HepG2 (cell line): ENCODE results near the gene TSPAN9. TPM values are rescaled to one million over a fixed set of nuclear protein-coding genes. Genes with fewer than 3 reads are reported as not detected.

ENCODE experiments used
- ARNT ChIP-seq: fragments of 450-650 bp; IDR thresholded peaks from 2 replicates; pipeline ENCODE4 v1.6.1; 2017
- ATF7 ChIP-seq, 2 experiments: fragments of 450-650 bp in 1 of 2; sonication (generic) in 1 of 2; formaldehyde crosslinking in 1 of 2; IDR thresholded peaks; 2 replicates each; pipeline versions ENCODE4 v1.4.0 to v1.6.1; 2016 to 2020; ENCODE audit warnings: antibody characterized with exemption in 1 of 2, mild to moderate bottlenecking in 1 of 2, missing genetic modification reagents in 1 of 2
- BRCA1 ChIP-seq: sonication (generic); formaldehyde crosslinking; IDR thresholded peaks from 2 replicates; pipeline ENCODE4 v1.4.0; 2020; ENCODE audit warnings: missing genetic modification reagents
- ETV5 ChIP-seq: IDR thresholded peaks from 2 replicates; pipeline ENCODE4 v1.6.1; 2018; ENCODE audit warnings: missing biosample characterization, missing genetic modification reagents, inconsistent platforms, borderline replicate concordance
- KLF13 ChIP-seq: sonication (generic); formaldehyde crosslinking; IDR thresholded peaks from 2 replicates; pipeline ENCODE4 v1.4.0; 2020; ENCODE audit warnings: mild to moderate bottlenecking, missing genetic modification reagents
- MEIS2 ChIP-seq: sonication (generic); formaldehyde crosslinking; IDR thresholded peaks from 2 replicates; pipeline ENCODE4 v1.9.0; 2021; ENCODE audit warnings: mild to moderate bottlenecking, missing genetic modification reagents
- POLR2AphosphoS5 ChIP-seq: IDR thresholded peaks from 2 replicates; pipeline ENCODE4 v1.6.1; 2012; ENCODE audit warnings: low read depth, low read length
- RFXANK ChIP-seq: IDR thresholded peaks from 2 replicates; pipeline ENCODE4 v1.6.1; 2016
- SMAD9 ChIP-seq: sonication (generic); formaldehyde crosslinking; IDR thresholded peaks from 2 replicates; pipeline ENCODE4 v1.5.1; 2020; ENCODE audit warnings: mild to moderate bottlenecking, missing genetic modification reagents
- SP5 ChIP-seq: IDR thresholded peaks from 2 replicates; pipeline ENCODE4 v1.6.1; 2016; ENCODE audit warnings: low read depth, borderline replicate concordance
- TBX2 ChIP-seq: sonication (generic); formaldehyde crosslinking; IDR thresholded peaks from 2 replicates; pipeline ENCODE4 v1.5.0; 2020; ENCODE audit warnings: missing genetic modification reagents, mild to moderate bottlenecking, borderline replicate concordance
- TCF7 ChIP-seq: sonication (generic); IDR thresholded peaks from 2 replicates; pipeline ENCODE4 v1.6.1; 2016; ENCODE audit warnings: antibody characterized with exemption, low read depth
- ZNF282 ChIP-seq: fragments of 450-650 bp; IDR thresholded peaks from 2 replicates; pipeline ENCODE4 v1.6.1; 2018; ENCODE audit not compliant: partially characterized antibody
- ZNF333 ChIP-seq: sonication (generic); formaldehyde crosslinking; IDR thresholded peaks from 2 replicates; pipeline ENCODE4 v1.4.0; 2020; ENCODE audit warnings: mild to moderate bottlenecking, missing genetic modification reagents, borderline replicate concordance
- ZNF383 ChIP-seq: sonication (generic); formaldehyde crosslinking; IDR thresholded peaks from 2 replicates; pipeline ENCODE4 v1.4.0; 2020; ENCODE audit warnings: missing genetic modification reagents, mild to moderate bottlenecking, borderline replicate concordance
- ZNF670 ChIP-seq: sonication (generic); formaldehyde crosslinking; IDR thresholded peaks from 2 replicates; pipeline ENCODE4 v1.8.0; 2022; ENCODE audit warnings: mild to moderate bottlenecking, missing genetic modification reagents, borderline replicate concordance
- ZNF879 ChIP-seq: sonication (generic); formaldehyde crosslinking; IDR thresholded peaks from 2 replicates; pipeline ENCODE4 v1.8.1; 2023; ENCODE audit warnings: missing genetic modification reagents
- polyA plus RNA-seq, 8 experiments: library from polyadenylated mRNA; depleted of rRNA in 3 of 8; stranded (reverse) in 7 of 8; unstranded in 1 of 8; fragments of >200 nt; fragmentation: Illumina TruSeq in 4 of 8; extraction: Trizol in 4 of 8; gene quantifications; 2 replicates each; pipeline versions ENCODE4 v1.2.1 to v1.2.3, GENCODE V29; 2011 to 2016; ENCODE audit warnings: low read depth in 4 of 8, missing spikeins in 1 of 8, mixed read lengths in 1 of 8; ENCODE audit not compliant: insufficient read depth in 1 of 8
- total RNA-seq, 5 experiments: library from RNA; depleted of rRNA; stranded (reverse); fragments of >200 nt; fragmentation: Illumina TruSeq; extraction: Trizol; gene quantifications; 2 replicates each; pipeline ENCODE4 v1.2.3, GENCODE V29; 2016; ENCODE audit warnings: low read depth in 1 of 5
- TF ChIP-seq, protein P1 (sequence below): sonication (generic); formaldehyde crosslinking; IDR thresholded peaks from 2 replicates; pipeline ENCODE4 v1.8.0; 2022; ENCODE audit warnings: mild to moderate bottlenecking, missing genetic modification reagents
- TF ChIP-seq, protein P2 (sequence below): sonication (generic); formaldehyde crosslinking; IDR thresholded peaks from 2 replicates; pipeline ENCODE4 v1.4.0; 2020; ENCODE audit warnings: missing genetic modification reagents, mild to moderate bottlenecking, borderline replicate concordance
- TF ChIP-seq, protein P3 (sequence below): sonication (generic); formaldehyde crosslinking; IDR thresholded peaks from 2 replicates; pipeline ENCODE4 v1.8.1; 2023; ENCODE audit warnings: missing genetic modification reagents, mild to moderate bottlenecking, borderline replicate concordance
- TF ChIP-seq, protein P4 (sequence below): sonication (generic); formaldehyde crosslinking; IDR thresholded peaks from 2 replicates; pipeline ENCODE4 v1.9.0; 2021; ENCODE audit warnings: missing genetic modification reagents, mild to moderate bottlenecking, borderline replicate concordance
- TF ChIP-seq, protein P5 (sequence below): IDR thresholded peaks from 2 replicates; pipeline ENCODE4 v1.6.1; 2016; ENCODE audit warnings: missing compliant biosample characterization, missing genetic modification reagents, borderline replicate concordance
- TF ChIP-seq, protein P6 (sequence below): IDR thresholded peaks from 2 replicates; pipeline ENCODE4 v1.6.1; 2016; ENCODE audit warnings: low read depth, borderline replicate concordance
- TF ChIP-seq, protein P7 (sequence below): sonication (generic); formaldehyde crosslinking; IDR thresholded peaks from 2 replicates; pipeline ENCODE4 v1.8.0; 2022; ENCODE audit warnings: mild to moderate bottlenecking, missing genetic modification reagents, moderate library complexity

Gene TSPAN9
- total and polyA plus RNA-seq, 2 of the 13 experiments (the other 11 are each of a cell fraction or from before 2014, with no cell fraction given): 18.1 to 42.3 TPM

DNA sequence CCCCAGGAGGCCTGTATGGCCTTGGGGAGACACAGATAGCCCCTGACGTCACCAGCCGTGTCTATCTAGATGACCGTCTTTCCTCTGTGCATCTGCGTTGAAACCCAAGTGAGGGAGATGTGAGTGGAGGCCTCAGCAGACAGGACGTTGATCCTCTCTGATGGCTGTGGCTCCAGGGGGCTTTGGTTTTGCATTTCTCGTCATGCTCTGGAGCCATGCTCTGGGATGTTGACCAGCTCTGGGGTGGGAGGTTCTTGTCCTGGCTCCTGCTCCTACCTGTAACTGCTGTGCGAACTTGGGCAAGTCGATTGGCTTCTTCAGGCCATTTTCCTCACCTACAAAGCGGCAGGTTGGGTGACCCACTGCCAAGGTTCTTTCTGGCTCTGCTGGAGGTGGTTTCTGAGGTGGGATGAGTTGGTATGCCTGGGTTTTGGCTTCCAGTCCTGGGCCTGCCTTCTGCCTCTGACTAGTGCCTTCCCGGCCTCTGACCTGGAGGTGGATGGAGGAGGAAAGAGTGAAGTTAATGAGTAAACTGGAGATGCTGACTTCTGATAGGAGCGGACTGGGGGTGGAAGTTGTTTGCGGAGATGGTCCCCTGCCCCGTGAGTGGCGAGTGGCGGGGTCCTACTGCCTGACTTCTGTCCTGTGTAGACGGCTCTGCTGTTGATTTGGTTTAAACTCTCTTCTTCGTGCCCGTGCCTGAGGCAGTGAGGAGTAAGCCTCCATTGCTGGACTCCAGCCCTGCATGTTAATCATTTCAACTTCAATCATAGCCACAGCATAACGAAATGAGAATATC lies 8.4 kb downstream of the TSPAN9 start (continued):
- TF ChIP-seq, protein P1, sequence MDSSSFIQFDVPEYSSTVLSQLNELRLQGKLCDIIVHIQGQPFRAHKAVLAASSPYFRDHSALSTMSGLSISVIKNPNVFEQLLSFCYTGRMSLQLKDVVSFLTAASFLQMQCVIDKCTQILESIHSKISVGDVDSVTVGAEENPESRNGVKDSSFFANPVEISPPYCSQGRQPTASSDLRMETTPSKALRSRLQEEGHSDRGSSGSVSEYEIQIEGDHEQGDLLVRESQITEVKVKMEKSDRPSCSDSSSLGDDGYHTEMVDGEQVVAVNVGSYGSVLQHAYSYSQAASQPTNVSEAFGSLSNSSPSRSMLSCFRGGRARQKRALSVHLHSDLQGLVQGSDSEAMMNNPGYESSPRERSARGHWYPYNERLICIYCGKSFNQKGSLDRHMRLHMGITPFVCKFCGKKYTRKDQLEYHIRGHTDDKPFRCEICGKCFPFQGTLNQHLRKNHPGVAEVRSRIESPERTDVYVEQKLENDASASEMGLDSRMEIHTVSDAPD (CRISPR knock-in tag): no peak
- TF ChIP-seq, protein P2, sequence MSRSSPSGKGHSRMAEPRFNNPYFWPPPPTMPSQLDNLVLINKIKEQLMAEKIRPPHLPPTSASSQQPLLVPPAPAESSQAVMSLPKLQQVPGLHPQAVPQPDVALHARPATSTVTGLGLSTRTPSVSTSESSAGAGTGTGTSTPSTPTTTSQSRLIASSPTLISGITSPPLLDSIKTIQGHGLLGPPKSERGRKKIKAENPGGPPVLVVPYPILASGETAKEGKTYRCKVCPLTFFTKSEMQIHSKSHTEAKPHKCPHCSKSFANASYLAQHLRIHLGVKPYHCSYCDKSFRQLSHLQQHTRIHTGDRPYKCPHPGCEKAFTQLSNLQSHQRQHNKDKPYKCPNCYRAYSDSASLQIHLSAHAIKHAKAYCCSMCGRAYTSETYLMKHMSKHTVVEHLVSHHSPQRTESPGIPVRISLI (CRISPR knock-in tag): 0 out of 2 replicates have a peak, but pooled peaks have one; percentile 16
- no peak for TF ChIP-seq KLF13 (CRISPR knock-in tag)
- TF ChIP-seq SMAD9 (CRISPR knock-in tag): no peak
- TF ChIP-seq, protein P3, sequence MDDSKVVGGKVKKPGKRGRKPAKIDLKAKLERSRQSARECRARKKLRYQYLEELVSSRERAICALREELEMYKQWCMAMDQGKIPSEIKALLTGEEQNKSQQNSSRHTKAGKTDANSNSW: no peak
- TF ChIP-seq TBX2: peak; percentile 45; the same call in 1 of the 2 replicates
- TF ChIP-seq ARNT: no peak
- TF ChIP-seq, protein P4, sequence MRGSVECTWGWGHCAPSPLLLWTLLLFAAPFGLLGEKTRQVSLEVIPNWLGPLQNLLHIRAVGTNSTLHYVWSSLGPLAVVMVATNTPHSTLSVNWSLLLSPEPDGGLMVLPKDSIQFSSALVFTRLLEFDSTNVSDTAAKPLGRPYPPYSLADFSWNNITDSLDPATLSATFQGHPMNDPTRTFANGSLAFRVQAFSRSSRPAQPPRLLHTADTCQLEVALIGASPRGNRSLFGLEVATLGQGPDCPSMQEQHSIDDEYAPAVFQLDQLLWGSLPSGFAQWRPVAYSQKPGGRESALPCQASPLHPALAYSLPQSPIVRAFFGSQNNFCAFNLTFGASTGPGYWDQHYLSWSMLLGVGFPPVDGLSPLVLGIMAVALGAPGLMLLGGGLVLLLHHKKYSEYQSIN: no peak
- TF ChIP-seq MEIS2 (CRISPR knock-in tag): no peak; the same call in 1 of the 2 replicates
- no peak; the same call in 1 of the 2 replicates for TF ChIP-seq SP5
- TF ChIP-seq ZNF879 (CRISPR knock-in tag): no peak
- TF ChIP-seq ZNF383 (CRISPR knock-in tag): no peak
- TF ChIP-seq ATF7 (IDR thresholded peaks at IDR 0.05): no peak
- no peak for TF ChIP-seq ATF7 (CRISPR knock-in tag; IDR thresholded peaks at IDR 0.05)
- TF ChIP-seq POLR2AphosphoS5: peak; percentile 79
- TF ChIP-seq, protein P5, sequence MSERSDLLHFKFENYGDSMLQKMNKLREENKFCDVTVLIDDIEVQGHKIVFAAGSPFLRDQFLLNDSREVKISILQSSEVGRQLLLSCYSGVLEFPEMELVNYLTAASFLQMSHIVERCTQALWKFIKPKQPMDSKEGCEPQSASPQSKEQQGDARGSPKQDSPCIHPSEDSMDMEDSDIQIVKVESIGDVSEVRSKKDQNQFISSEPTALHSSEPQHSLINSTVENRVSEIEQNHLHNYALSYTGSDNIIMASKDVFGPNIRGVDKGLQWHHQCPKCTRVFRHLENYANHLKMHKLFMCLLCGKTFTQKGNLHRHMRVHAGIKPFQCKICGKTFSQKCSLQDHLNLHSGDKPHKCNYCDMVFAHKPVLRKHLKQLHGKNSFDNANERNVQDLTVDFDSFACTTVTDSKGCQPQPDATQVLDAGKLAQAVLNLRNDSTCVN (CRISPR knock-in tag): no peak
- 0 out of 2 replicates have a peak, but pooled peaks have one; percentile 13 for TF ChIP-seq TCF7
- TF ChIP-seq ZNF670: no peak
- TF ChIP-seq BRCA1 (CRISPR knock-in tag): no peak
- peak; percentile 25; the same call in 1 of the 2 replicates for TF ChIP-seq ETV5 (CRISPR knock-in tag)
- TF ChIP-seq, protein P6, sequence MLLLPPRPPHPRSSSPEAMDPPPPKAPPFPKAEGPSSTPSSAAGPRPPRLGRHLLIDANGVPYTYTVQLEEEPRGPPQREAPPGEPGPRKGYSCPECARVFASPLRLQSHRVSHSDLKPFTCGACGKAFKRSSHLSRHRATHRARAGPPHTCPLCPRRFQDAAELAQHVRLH (CRISPR knock-in tag): no peak
- no peak for TF ChIP-seq ZNF282
- TF ChIP-seq RFXANK: no peak
- TF ChIP-seq, protein P7, sequence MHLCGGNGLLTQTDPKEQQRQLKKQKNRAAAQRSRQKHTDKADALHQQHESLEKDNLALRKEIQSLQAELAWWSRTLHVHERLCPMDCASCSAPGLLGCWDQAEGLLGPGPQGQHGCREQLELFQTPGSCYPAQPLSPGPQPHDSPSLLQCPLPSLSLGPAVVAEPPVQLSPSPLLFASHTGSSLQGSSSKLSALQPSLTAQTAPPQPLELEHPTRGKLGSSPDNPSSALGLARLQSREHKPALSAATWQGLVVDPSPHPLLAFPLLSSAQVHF (CRISPR knock-in tag): no peak
- TF ChIP-seq ZNF333 (CRISPR knock-in tag): no peak
